ENCODE results near the gene KTN1. TPM values are rescaled to one million over a fixed set of nuclear protein-coding genes. Genes with fewer than 3 reads are reported as not detected.

Gene KTN1
- total and polyA plus RNA-seq, 12 donors: 161 to 293 (median 247) TPM

- ATAC-seq: no peak
Observed at GRCh38 chr14:55533960-55534359, 46.0 kb upstream of the KTN1 start.

GRCh38 chr14:55535516-55536203 lies 44.3 kb upstream of the KTN1 start:
- intact Hi-C loops (cut with DNase I): no loop called here

More at GRCh38 chr14:55533960-55534359, 46.0 kb upstream of the KTN1 start:
- Histone ChIP-seq H3K27ac (no peak overlapping the region), H3K4me3 (no peak overlapping the region), H3K4me1 (no peaks in the 10 kb centered on the region), H3K27me3 (no peaks in the 10 kb centered on the region), H3K36me3 (no peaks in the 10 kb centered on the region), H3K9me3 (peaks cover 0 to 21% (median 6%) of the 10 kb centered on the region in 11 donors)
- intact Hi-C loops (cut with DNase I): no loop called here
- DNase-seq: no peak
- WGBS, 2 donors: 68 to 69% methylated on average over 5 of the region's 5 CpGs
- TF ChIP-seq, protein P1, sequence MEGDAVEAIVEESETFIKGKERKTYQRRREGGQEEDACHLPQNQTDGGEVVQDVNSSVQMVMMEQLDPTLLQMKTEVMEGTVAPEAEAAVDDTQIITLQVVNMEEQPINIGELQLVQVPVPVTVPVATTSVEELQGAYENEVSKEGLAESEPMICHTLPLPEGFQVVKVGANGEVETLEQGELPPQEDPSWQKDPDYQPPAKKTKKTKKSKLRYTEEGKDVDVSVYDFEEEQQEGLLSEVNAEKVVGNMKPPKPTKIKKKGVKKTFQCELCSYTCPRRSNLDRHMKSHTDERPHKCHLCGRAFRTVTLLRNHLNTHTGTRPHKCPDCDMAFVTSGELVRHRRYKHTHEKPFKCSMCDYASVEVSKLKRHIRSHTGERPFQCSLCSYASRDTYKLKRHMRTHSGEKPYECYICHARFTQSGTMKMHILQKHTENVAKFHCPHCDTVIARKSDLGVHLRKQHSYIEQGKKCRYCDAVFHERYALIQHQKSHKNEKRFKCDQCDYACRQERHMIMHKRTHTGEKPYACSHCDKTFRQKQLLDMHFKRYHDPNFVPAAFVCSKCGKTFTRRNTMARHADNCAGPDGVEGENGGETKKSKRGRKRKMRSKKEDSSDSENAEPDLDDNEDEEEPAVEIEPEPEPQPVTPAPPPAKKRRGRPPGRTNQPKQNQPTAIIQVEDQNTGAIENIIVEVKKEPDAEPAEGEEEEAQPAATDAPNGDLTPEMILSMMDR (IDR thresholded peaks at IDR 0.05): no peak

GRCh38 chr14:55536204-55536708 lies 43.8 kb upstream of the KTN1 start:
- TF ChIP-seq, protein P1 (IDR thresholded peaks at IDR 0.05): no peak
- Histone ChIP-seq H3K9me3 (peaks cover 0 to 16% (median 6%) of the 10 kb centered on the region in 11 donors), H3K4me1 (no peaks in the 10 kb centered on the region), H3K27ac (no peak overlapping the region), H3K27me3 (no peaks in the 10 kb centered on the region), H3K4me3 (no peak overlapping the region), H3K36me3 (no peaks in the 10 kb centered on the region)
- no peak for ATAC-seq
- DNase-seq: no peak
- intact Hi-C loops (cut with DNase I): no loop called here

More at GRCh38 chr14:55535516-55536203, 44.3 kb upstream of the KTN1 start:
- H3K27me3 ChIP-seq: no peaks in the 10 kb centered on the region
- DNase-seq: no peak
- 76 to 77% methylated on average over 2 of the region's 2 CpGs for WGBS, 2 donors
- TF ChIP-seq, protein P1 (IDR thresholded peaks at IDR 0.05): no peak
- peaks cover 0 to 16% (median 6%) of the 10 kb centered on the region in 11 donors for H3K9me3 ChIP-seq
- no peak for ATAC-seq
- no peak overlapping the region for H3K27ac ChIP-seq
- H3K36me3 ChIP-seq: no peaks in the 10 kb centered on the region
- H3K4me3 ChIP-seq: no peak overlapping the region
- H3K4me1 ChIP-seq: no peaks in the 10 kb centered on the region

DNA sequence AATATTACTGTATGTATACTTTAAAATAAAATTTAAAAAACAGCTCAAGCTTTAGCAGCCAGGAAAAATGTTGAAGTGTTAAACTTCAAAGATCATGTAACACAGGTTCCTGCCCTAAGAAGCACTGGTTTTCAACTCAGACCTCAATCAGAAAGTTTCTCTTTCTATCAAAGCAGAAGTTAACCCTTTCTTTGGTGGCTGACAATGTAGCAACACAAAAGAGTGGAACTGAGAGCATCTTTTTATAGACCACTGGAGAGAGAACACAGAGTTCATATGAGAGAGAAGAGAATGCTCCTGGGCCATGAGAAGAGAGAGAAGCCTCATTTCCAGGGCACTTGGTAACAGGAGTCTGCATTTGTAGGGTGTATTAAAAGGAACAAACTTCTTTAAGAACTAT lies 42.2 kb upstream of the KTN1 start:
- DNase-seq (no peak), ATAC-seq (no peak)
- Histone ChIP-seq H3K27ac (no peak overlapping the region), H3K4me1 (no peaks in the 10 kb centered on the region), H3K36me3 (no peaks in the 10 kb centered on the region), H3K4me3 (no peak overlapping the region), H3K9me3 (peaks cover 0 to 16% (median 6%) of the 10 kb centered on the region in 11 donors), H3K27me3 (no peaks in the 10 kb centered on the region)
- intact Hi-C loops (cut with DNase I): no loop called here
- TF ChIP-seq, protein P1 (IDR thresholded peaks at IDR 0.05): no peak
